ENCODE results near the gene SSR2. TPM values are rescaled to one million over a fixed set of nuclear protein-coding genes. Genes with fewer than 3 reads are reported as not detected.
"Not testable (repeated sequence)": the region's sequence is repeated elsewhere in the genome, so short reads cannot be mapped to it uniquely, and the experiment has no call there.

Gene SSR2
- total RNA-seq, 1 donor from 2014 or later, result 348 TPM

GRCh38 chr1:155999964-156000363 lies 20.8 kb downstream of the SSR2 start:
- no peaks in the 10 kb centered on the region for H3K36me3 ChIP-seq (ENCODE audit: control insufficient read depth, insufficient read depth, low read length)
- no peaks in the 10 kb centered on the region for H3K27me3 ChIP-seq (ENCODE audit: control insufficient read depth, insufficient read depth, low read length)
- no peak for DNase-seq (ENCODE audit: low read depth)
- no peak overlapping the region for H3K4me3 ChIP-seq (ENCODE audit: low read depth, low read length)
- TF ChIP-seq, protein P1, sequence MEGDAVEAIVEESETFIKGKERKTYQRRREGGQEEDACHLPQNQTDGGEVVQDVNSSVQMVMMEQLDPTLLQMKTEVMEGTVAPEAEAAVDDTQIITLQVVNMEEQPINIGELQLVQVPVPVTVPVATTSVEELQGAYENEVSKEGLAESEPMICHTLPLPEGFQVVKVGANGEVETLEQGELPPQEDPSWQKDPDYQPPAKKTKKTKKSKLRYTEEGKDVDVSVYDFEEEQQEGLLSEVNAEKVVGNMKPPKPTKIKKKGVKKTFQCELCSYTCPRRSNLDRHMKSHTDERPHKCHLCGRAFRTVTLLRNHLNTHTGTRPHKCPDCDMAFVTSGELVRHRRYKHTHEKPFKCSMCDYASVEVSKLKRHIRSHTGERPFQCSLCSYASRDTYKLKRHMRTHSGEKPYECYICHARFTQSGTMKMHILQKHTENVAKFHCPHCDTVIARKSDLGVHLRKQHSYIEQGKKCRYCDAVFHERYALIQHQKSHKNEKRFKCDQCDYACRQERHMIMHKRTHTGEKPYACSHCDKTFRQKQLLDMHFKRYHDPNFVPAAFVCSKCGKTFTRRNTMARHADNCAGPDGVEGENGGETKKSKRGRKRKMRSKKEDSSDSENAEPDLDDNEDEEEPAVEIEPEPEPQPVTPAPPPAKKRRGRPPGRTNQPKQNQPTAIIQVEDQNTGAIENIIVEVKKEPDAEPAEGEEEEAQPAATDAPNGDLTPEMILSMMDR (IDR thresholded peaks at IDR 0.05; ENCODE audit: insufficient read depth, low read length, poor library complexity, severe bottlenecking), result no peak

- no peaks in the 10 kb centered on the region for H3K27me3 ChIP-seq (ENCODE audit: control insufficient read depth, insufficient read depth, low read length)
- no peaks in the 10 kb centered on the region for H3K36me3 ChIP-seq (ENCODE audit: control insufficient read depth, insufficient read depth, low read length)
- TF ChIP-seq, protein P1 (IDR thresholded peaks at IDR 0.05; ENCODE audit: insufficient read depth, low read length, poor library complexity, severe bottlenecking), result no peak
- DNase-seq (ENCODE audit: low read depth), result no peak
- H3K4me3 ChIP-seq (ENCODE audit: low read depth, low read length), result no peak overlapping the region
These were observed 24.6 kb downstream of the SSR2 start for GRCh38 chr1:155996166-155996565.

- DNase-seq (ENCODE audit: low read depth), result no peak
- no peaks in the 10 kb centered on the region for H3K36me3 ChIP-seq (ENCODE audit: control insufficient read depth, insufficient read depth, low read length)
- H3K27me3 ChIP-seq (ENCODE audit: control insufficient read depth, insufficient read depth, low read length), result no peaks in the 10 kb centered on the region
- H3K4me3 ChIP-seq (ENCODE audit: low read depth, low read length), result no peak overlapping the region
- TF ChIP-seq, protein P1 (IDR thresholded peaks at IDR 0.05; ENCODE audit: insufficient read depth, low read length, poor library complexity, severe bottlenecking), result no peak
These were observed 27.2 kb downstream of the SSR2 start for GRCh38 chr1:155993595-155993994.

GRCh38 chr1:155990005-155990739 lies 30.6 kb downstream of the SSR2 start:
- Histone ChIP-seq H3K27me3 (ENCODE audit: control insufficient read depth, insufficient read depth, low read length) (no peaks in the 10 kb centered on the region), H3K4me3 (ENCODE audit: low read depth, low read length) (no peak overlapping the region), H3K36me3 (ENCODE audit: control insufficient read depth, insufficient read depth, low read length) (no peaks in the 10 kb centered on the region)
- TF ChIP-seq, protein P1 (IDR thresholded peaks at IDR 0.05; ENCODE audit: insufficient read depth, low read length, poor library complexity, severe bottlenecking), result no peak
- DNase-seq (ENCODE audit: low read depth), result no peak

DNA sequence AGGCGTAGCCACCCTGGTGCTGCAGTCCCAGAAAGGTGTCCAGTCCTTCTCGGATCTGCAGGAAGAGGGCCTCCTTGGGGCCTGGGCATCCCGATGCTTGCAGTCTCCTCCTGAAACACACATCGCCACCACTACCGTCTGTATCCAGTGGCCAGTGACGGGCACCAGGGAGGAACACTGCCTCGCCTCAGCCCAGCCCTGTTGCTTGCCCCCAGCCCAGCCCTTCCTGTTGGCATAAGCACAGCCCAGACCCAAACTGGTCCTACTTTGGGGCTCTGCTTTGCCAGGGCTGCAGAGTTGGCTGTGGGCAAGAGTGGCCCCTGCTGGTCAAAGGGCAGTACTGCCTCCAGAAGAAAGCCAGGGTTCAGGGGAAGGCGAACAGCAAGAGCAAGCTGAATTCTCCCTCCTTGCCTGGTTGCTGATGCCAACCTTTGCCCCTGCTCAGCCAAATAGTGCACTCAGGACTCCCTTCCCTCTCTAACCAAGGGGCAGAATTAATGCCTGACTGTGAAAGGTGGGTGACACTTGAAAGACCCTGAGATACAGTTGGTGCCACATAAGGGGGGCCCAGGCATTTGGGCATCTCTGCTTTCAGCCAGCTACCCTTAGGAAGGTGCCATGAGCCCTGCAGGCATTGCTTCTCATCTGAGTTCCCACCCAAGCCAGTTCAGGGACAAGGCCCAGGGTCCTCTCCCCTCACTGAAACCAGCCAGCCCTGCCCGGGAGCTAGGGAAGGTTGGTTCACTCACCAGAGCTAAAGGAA lies 31.3 kb downstream of the SSR2 start:
- Histone ChIP-seq H3K4me3 (ENCODE audit: low read depth, low read length) (no peak overlapping the region), H3K27me3 (ENCODE audit: control insufficient read depth, insufficient read depth, low read length) (no peaks in the 10 kb centered on the region), H3K36me3 (ENCODE audit: control insufficient read depth, insufficient read depth, low read length) (no peaks in the 10 kb centered on the region)
- TF ChIP-seq, protein P1 (IDR thresholded peaks at IDR 0.05; ENCODE audit: insufficient read depth, low read length, poor library complexity, severe bottlenecking), result peak; percentile 99
- no peak for DNase-seq (ENCODE audit: low read depth)

- not testable (repeated sequence) for DNase-seq (ENCODE audit: low read depth)
These were observed 35.7 kb downstream of the SSR2 start for GRCh38 chr1:155984903-155985645.

More at GRCh38 chr1:155984903-155985645, 35.7 kb downstream of the SSR2 start:
- H3K27me3 ChIP-seq (ENCODE audit: control insufficient read depth, insufficient read depth, low read length); H3K36me3 ChIP-seq (ENCODE audit: control insufficient read depth, insufficient read depth, low read length); H3K4me3 ChIP-seq (ENCODE audit: low read depth, low read length): not testable (repeated sequence)
